Measurements from ENCODE around the gene GOLGA7B.

- no peak for TF ChIP-seq CEBPB (IDR thresholded peaks at IDR 0.05; ENCODE audit: low read depth, low read length)
- no peak for TF ChIP-seq POLR2A (IDR thresholded peaks at IDR 0.05; ENCODE audit: low read depth, low read length)
- TF ChIP-seq RFX5 (IDR thresholded peaks at IDR 0.05; ENCODE audit: low read depth, low read length), result no peak
- TF ChIP-seq RCOR1 (IDR thresholded peaks at IDR 0.05; ENCODE audit: insufficient replicate concordance, low read length), result no peak
- TF ChIP-seq RAD21 (IDR thresholded peaks at IDR 0.05; ENCODE audit: low read length), result no peak
- TF ChIP-seq CTCF (conservative IDR thresholded peaks at IDR 0.05; ENCODE audit: low read depth, low read length), result no peak
- no peak for TF ChIP-seq CHD1 (IDR thresholded peaks at IDR 0.05; ENCODE audit: low read depth, low read length)
- TF ChIP-seq USF2 (IDR thresholded peaks at IDR 0.05; ENCODE audit: low read depth, low read length), result no peak
- no peak for TF ChIP-seq SMC3 (IDR thresholded peaks at IDR 0.05; ENCODE audit: low read depth, low read length)
- TF ChIP-seq MAZ (IDR thresholded peaks at IDR 0.05; ENCODE audit: borderline replicate concordance, low read depth, low read length), result no peak
- TF ChIP-seq BHLHE40 (IDR thresholded peaks at IDR 0.05; ENCODE audit: low read depth, low read length), result no peak
- TF ChIP-seq FOS (IDR thresholded peaks at IDR 0.05; ENCODE audit: low read depth, low read length), result no peak
- no peak for TF ChIP-seq MXI1 (IDR thresholded peaks at IDR 0.05; ENCODE audit: borderline replicate concordance, low read depth, low read length)
- no peak for TF ChIP-seq MAFK (IDR thresholded peaks at IDR 0.05; ENCODE audit: low read depth, low read length)
These were observed 803 bp downstream of the GOLGA7B start for GRCh38 chr10:97850446-97850845.
